ENCODE results near the gene VAMP5.

DNA sequence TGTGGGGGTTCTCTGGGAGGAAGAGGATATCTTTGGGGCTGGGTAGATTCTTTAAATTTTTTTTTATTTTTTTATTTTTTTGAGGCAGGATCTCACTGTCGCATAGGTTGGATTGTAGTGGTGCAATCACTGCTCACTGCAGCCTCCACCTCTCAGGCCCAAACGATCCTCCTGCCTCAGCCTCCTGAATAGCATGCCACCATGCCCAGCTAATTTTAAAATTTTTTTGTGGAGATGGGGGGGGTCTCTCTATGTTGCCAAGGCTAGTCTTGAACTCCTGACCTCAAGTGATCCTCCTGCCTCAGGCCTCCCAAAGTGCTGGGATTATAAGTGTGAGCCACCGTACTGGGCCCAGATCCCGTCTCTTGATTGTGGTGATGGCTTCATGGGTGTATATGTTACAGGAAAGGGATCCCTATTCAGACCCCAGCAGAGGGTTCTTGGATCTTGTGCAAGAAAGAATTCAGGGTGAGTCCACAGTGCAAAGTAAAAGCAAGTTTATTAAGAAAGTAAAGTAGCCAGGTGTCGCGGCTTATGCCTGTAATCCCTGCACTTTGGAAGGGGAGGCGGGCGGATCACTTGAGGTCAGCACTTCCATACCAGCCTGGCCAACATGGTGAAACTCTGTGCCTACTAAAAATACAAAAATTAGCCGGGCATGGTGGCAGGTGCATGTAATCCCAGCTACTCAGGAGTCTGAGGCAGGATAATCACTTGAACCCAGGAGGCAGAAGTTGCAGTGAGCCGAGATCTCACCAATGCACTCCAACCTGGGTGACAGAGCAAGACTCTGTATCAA, 29.7 kb downstream of the VAMP5 start:
- TF ChIP-seq POLR2A (IDR thresholded peaks at IDR 0.05; ENCODE audit: low read length) (no peak), GATA1 (IDR thresholded peaks at IDR 0.05; ENCODE audit: low read depth, low read length) (no peak)
